Colonic mucosa (tissue), 4 donors: ENCODE measurements around the gene RNH1. TPM values are rescaled to one million over a fixed set of nuclear protein-coding genes. Genes with fewer than 3 reads are reported as not detected.

Experiments used
- DNase-seq: peaks from one replicate; pipeline ENCODE4 v3.0.0-alpha.2; 2020
- H3K27ac ChIP-seq: fragments of 200-600 bp; one replicate; pipeline ENCODE4 v1.8.0; 2021
- H3K27me3 ChIP-seq: fragments of 200-600 bp; one replicate; pipeline ENCODE4 v1.8.0; 2021
- H3K36me3 ChIP-seq: fragments of 200-600 bp; one replicate; pipeline ENCODE4 v1.8.0; 2021
- H3K4me1 ChIP-seq: fragments of 200-600 bp; one replicate; pipeline ENCODE4 v1.8.0; 2021; ENCODE audit warnings: mild to moderate bottlenecking
- H3K4me3 ChIP-seq: fragments of 200-600 bp; one replicate; pipeline ENCODE4 v1.8.0; 2021
- H3K9ac ChIP-seq, 2 donors: one replicate each; pipeline ENCODE4 v1.7.0; 2013; ENCODE audit warnings: control low read depth in 2 of 2, low read depth in 2 of 2, low read length in 2 of 2
- H3K9me3 ChIP-seq: fragments of 200-600 bp; one replicate; pipeline ENCODE4 v1.8.0; 2021
- intact Hi-C: fragments of 100-400 bp; cut with DNase I; formaldehyde crosslinking; loops from one replicate; pipeline ENCODE4 v1.14.1; 2022
- total RNA-seq, 2 donors: library from RNA; stranded (reverse); fragmentation: NEBNext Ultra II Directional in 1 of 2; extraction: Animal tissue kit (Norgen Biotek cat#: 25700) in 1 of 2; gene quantifications; one replicate each; pipeline ENCODE4 v1.2.1, GENCODE V29; 2021
- TF ChIP-seq, protein P1 (sequence below): fragments of 200-600 bp; IDR thresholded peaks from one replicate; pipeline ENCODE4 v1.8.0; 2022; ENCODE audit warnings: antibody characterized with exemption, mild to moderate bottlenecking
- donor health status: healthy.
- donor health status: DM: no; HTN: no; CAD: no.
- donor health status: DM: no; HTN: no; CAD: no.

Gene RNH1
- total RNA-seq, 2 donors from 2014 or later = 106 to 140 TPM

GRCh38 chr11:477052-477715, 29.9 kb downstream of the RNH1 start:
- Histone ChIP-seq H3K36me3 (no peaks in the 10 kb centered on the region), H3K4me1 (no peaks in the 10 kb centered on the region), H3K9me3 (no peaks in the 10 kb centered on the region), H3K9ac (no peak overlapping the region), H3K27ac (no peak overlapping the region), H3K27me3 (no peaks in the 10 kb centered on the region), H3K4me3 (no peak overlapping the region)
- TF ChIP-seq, protein P1, sequence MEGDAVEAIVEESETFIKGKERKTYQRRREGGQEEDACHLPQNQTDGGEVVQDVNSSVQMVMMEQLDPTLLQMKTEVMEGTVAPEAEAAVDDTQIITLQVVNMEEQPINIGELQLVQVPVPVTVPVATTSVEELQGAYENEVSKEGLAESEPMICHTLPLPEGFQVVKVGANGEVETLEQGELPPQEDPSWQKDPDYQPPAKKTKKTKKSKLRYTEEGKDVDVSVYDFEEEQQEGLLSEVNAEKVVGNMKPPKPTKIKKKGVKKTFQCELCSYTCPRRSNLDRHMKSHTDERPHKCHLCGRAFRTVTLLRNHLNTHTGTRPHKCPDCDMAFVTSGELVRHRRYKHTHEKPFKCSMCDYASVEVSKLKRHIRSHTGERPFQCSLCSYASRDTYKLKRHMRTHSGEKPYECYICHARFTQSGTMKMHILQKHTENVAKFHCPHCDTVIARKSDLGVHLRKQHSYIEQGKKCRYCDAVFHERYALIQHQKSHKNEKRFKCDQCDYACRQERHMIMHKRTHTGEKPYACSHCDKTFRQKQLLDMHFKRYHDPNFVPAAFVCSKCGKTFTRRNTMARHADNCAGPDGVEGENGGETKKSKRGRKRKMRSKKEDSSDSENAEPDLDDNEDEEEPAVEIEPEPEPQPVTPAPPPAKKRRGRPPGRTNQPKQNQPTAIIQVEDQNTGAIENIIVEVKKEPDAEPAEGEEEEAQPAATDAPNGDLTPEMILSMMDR = no peak
- DNase-seq = no peak
- intact Hi-C loops = no loop called here

DNA sequence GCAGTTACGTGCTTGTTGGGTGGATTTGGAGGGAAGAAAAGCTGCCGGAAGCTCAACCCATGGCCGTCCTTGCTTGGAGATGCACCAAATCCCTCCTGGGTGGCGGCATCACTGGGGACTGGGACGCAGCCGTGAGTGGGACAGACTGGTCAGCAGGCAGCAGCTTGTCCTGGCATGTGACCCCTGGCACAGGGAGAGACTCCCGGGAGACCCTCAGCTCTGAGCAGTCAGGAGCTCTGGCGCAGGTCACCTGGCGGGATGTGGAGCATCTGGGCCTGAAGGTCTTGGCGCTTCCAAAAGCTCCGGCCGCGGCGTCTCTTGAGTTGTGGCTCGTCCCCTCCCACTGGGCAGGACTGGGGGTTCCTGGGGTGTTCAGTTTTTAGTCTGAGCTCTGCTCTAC, 30.6 kb downstream of the RNH1 start:
- TF ChIP-seq, protein P1 = no peak
- intact Hi-C loops = no loop called here
- Histone ChIP-seq H3K27ac (no peak overlapping the region), H3K4me3 (no peak overlapping the region), H3K9ac (no peak overlapping the region), H3K9me3 (no peaks in the 10 kb centered on the region), H3K36me3 (no peaks in the 10 kb centered on the region), H3K4me1 (no peaks in the 10 kb centered on the region), H3K27me3 (no peaks in the 10 kb centered on the region)
- DNase-seq = no peak

DNA sequence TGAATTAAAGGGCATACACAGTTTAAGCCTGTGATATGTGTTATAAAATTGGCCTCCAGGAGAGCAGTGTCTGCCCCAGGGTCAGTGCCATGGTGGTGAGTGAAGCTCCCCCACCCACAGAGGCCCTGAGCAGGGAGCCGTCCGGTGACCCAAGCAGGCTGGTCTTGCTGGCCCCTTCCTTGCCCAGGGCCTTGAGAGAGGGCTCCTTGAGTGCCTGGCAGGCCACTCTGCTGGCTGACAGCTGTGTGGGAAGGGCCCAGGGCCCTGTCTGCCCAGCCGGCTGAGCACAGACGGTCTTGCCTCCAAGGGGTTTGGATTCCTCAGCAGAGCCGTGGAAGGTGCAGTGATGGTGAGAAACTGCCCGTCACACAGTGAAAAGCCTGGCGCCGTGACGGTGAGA, 31.1 kb downstream of the RNH1 start:
- no peak for DNase-seq
- TF ChIP-seq, protein P1 = no peak
- no peaks in the 10 kb centered on the region for H3K4me1 ChIP-seq
- H3K36me3 ChIP-seq = no peaks in the 10 kb centered on the region
- no peak overlapping the region for H3K27ac ChIP-seq
- no peaks in the 10 kb centered on the region for H3K27me3 ChIP-seq
- H3K9me3 ChIP-seq = no peaks in the 10 kb centered on the region
- intact Hi-C loops = no loop called here
- H3K9ac ChIP-seq = no peak overlapping the region
- no peak overlapping the region for H3K4me3 ChIP-seq

DNA sequence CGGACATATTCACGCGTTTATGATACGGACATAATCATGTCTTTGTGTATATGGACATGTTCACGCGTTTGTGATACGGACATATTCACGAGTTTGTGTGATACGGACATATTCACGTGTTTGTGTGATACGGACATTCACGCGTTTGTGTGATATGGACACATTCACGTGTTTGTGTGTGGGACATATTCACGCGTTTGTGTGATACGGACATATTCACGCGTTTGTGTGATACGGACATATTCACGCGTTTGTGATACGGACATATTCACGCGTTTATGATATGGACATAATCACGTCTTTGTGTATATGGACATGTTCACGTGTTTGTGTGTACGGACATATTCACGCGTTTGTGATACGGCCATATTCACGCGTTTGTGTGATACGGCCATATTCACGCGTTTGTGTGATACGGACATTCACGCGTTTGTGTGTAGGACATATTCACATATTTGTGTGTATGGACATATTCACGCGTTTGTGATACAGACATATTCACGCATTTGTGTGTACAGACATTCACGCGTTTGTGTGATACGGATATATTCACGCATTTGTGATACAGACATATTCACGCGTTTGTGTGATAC, 32.0 kb downstream of the RNH1 start:
- no peaks in the 10 kb centered on the region for H3K9me3 ChIP-seq
- DNase-seq = no peak
- H3K27me3 ChIP-seq = no peaks in the 10 kb centered on the region
- TF ChIP-seq, protein P1 = no peak
- H3K4me1 ChIP-seq = no peaks in the 10 kb centered on the region
- intact Hi-C loops = no loop called here
- H3K36me3 ChIP-seq = no peaks in the 10 kb centered on the region
- no peak overlapping the region for H3K9ac ChIP-seq
- no peak overlapping the region for H3K27ac ChIP-seq
- H3K4me3 ChIP-seq = no peak overlapping the region

- Histone ChIP-seq H3K4me1 (no peaks in the 10 kb centered on the region), H3K27ac (no peak overlapping the region), H3K9me3 (no peaks in the 10 kb centered on the region), H3K27me3 (no peaks in the 10 kb centered on the region), H3K4me3 (no peak overlapping the region), H3K36me3 (no peaks in the 10 kb centered on the region), H3K9ac (no peak overlapping the region)
- TF ChIP-seq, protein P1 = no peak
- DNase-seq = no peak
- intact Hi-C loops = no loop called here
Observed at GRCh38 chr11:473962-474785, 32.9 kb downstream of the RNH1 start.
